GM21526 (cell line): ENCODE measurements around the gene FAR2.
"Not testable (repeated sequence)": the region's sequence is repeated elsewhere in the genome, so short reads cannot be mapped to it uniquely, and the experiment has no call there.

Source experiments
- ATAC-seq: cut with Tn5 transposase; IDR thresholded peaks from one replicate; pipeline ENCODE4 v1.9.1; 2021; ENCODE audit warnings: moderate library complexity; ENCODE audit not compliant: unreplicated experiment, low FRiP score

FAR2 gene

DNA sequence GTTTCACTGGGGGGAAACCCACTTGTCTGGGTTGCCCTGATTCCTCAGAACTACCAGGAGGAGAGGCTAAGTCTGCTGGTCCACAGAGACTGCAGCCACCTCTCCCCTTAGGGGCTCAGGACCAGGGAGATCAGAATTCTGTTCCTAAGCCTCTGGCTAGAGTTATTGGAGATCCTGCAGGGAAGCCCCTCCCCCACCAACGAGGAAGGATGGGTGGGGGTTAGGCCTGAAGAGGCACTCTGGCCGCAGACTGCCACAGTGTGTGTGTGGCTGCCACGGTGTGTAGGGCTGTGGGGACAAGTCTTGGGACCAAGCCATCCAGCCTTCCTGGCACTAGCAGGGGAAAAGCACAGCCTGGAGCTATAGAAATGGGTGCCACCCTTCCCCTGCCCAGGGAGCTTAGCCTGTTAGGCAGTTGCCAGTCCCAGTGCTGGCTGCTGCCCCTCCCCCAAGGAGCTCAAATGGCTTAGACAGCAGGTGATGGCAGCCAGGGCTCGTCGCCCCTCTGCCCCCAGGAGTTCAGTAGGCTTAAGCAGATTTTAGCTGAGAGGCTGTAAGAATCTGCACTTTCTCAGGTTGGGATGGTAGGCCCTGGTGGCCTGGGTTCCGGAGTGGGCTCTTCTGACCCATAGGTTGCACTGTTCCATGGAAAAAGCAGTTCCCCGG is 124.2 kb downstream of the FAR2 start:
- ATAC-seq: no peak

DNA sequence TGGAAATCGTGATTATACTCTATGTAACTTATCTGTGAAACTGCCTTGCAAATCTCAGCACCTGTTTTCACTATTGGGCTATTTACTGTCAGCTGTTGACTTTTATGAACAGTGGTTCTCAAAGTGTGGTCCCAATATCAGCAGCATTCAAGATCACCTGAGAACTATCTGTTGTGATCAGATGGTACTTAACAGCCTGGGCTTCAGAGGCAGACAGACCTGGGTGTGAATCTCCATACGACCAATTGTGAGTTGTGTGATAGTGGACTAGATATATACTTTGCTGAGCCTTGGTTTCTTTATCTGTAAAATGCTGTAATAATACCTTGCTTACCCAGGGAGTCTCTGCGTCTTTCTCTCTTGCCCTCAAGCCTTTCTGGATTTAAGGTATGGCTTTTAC is 126.8 kb downstream of the FAR2 start:
- no peak for ATAC-seq

DNA sequence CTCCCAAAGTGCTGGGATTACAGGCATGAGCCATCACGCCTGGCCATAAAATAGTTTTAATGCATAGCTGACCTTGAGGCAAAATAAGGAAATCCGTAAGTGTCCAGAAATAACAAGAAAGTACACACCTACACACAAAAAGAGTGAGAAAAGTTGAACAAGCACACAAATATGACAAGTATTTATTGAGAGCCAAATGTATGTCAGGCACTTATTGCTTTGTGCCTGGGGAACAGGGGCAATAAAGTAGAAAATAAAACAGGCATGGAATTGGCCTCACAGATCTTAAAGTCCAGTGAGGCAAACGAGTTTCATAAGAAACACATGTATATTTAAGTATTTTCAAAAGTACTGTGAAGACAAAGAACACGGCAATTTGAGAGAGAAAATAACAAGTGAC is 128.2 kb downstream of the FAR2 start:
- no peak for ATAC-seq

DNA sequence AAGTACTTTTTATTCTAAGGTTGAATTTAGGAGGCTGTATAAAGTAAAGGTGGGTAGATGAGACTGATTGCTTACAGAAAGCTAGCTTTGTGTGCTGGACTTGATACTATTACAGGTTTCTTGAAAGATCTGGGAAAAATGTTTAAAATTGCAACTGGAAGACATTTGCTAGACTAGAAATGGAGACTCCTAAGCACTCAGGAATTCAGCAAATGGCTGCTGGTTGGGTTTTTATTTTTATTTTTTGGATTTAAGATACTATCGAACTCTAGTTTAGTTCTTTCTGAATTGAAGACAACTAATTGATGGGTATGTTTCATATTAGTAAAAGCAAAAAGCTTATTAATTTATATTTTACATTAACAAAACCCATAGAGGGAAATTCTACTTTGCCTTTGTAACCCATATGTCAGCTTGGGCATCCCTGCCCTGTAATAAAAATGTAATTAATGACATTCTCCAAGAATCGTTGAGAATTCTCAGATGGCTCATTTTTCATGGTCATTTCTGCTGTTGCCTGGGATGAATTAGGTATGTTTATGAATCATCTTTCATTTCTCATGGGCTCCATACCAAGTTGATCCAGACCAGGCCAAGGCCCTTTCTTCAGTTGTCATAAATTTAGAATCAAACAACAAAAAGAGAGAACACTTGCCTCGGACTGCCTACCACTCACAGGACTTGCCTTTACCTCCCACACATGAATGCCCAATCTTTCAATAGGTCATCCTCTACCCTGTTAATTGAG is 129.8 kb downstream of the FAR2 start:
- ATAC-seq: no peak

DNA sequence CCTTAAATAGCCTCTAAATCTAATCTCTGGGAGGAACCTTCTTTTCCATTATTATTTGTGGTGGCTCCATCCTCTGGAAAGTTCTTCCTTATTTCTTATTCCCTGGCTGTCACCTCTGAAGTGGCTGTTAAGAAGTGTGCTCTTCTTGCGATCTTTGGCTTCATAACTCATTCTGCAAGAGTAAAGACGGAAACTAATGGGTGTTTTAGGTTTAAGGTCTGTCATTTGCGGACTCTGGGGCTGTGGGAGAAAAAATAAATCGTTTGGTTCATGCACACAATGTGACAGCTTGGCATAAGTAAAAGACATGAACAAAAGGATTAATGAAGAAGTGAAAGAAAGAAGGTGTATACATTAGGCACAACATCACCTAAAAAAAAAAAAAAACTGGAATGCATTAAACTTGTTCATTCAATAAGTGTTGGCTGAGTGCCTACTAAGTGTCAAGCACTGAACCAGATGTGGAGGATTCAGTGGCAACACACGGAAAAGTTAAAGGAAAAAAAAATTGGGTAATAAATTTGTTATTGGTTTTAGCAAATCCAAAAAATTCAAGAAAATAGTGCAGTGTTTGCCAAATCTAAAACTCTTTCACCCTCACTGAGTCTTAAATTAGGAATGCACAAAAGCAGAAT is 132.4 kb downstream of the FAR2 start:
- no peak for ATAC-seq

DNA sequence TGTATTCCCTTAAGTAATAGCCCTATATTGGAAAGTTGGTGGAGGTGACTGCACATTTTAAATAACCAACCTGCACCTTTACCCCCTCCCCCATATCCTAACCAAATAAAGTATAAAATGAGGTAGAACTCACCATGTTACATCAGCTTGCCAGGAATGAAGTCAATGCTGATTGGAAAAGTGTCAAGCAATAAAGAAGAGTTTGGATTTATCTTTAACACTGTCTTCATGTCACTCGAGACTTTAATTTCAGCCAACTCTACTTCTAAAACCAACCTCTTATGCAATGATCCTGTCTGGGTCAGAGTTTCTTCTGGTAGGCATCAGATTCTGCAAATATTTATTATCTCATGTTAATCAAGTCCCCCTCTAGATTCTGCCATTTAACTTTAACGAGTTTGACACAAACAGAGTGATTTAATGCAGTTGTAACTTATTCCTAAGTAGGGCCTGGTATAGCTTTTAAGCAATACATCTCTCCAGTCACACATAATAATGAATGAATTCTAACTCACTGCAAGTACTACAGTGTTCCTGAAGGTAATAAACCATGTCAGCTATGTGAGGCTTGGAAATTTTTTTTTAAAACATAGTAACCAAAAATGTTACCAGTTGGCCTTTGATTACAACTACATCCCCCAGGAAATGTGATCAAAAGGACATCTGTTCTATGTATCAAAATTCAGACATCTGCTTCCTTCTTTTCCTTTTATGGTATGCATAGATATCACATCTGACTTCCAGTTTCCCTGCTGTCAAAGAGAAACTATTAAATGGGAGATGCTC is 133.1 kb downstream of the FAR2 start:
- no peak for ATAC-seq

DNA sequence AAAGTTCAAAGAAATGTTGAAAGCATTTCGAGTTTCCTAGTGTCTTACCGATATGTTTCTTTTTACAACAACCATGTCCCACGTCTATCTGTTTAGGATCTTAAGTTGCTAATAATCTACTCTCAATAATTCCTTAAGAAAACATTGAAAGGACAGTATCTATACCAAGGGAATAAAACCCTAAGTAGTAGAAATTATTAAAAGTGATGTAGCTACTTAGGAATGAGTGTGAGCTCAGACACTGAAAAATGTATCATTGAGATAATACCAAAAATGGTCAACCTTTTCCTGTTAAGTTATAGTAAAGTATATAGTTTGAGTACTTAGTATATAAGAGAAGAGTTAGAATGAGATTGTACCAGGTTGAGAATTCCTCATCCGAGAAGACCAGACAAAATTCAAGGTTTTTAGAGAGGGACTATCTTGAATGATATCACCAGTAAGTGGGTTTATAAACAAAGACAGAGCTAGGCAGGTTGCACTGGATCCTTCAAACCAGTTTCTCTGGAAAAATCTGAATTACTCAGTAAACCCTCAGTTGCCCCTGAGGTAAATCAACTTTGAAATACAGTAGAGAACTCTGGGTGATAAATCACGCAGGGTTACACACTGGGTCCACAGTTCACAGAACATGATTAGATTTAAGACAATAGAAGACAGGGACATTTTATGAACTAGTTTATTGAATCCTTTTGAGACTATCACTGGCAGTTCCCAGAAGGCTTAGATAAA is 135.1 kb downstream of the FAR2 start:
- no peak for ATAC-seq

DNA sequence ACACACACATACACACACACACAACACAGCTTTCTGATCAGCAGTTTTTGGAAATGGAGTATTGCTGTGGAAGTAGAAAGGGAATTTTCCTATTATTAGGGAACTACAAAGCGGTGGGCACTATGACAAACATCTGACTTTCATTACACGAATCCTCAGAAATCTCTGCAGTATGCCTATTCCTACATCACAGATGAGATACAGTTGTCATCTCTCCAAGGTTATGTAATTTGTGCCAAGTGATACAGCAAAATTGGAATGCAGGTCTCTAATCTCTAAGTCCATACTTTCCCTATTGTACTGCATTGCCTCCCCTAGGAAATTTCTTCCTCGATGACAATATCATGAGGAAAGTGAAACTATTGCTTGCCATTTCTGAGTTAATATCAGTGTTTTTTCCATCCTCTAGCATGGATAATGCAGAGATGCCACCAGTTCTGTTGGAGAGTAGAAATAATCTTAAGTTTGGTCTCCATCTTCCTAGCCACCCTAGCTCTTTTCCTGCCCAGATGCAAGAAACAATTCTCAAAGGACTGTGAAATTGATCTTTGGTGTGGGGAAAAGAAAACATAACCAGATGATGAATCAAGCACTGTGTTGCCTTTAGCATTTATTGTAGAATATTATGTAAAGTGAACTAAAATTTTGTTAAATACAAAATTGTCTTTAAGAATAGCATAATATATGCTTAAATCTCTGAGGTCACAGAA is 137.2 kb downstream of the FAR2 start:
- no peak for ATAC-seq

DNA sequence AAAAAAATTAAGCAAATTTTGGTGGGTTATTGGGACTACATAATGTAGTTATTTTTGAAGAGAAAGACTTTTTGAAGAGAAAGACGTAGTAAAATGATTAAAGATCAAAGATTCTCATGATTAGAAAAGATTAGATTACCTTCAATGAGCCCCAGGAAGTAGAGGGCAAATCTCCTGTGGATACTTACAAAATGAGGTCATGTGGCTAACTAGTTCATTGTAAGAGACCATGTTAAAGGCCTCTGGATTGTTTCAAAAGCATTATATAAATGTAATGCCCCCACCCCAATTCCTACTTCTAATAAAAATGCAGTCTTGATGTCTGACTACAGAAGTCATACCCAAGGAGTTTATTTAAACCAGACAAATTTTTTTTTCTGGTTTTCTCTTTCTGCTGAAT is 138.5 kb downstream of the FAR2 start:
- ATAC-seq: no peak

DNA sequence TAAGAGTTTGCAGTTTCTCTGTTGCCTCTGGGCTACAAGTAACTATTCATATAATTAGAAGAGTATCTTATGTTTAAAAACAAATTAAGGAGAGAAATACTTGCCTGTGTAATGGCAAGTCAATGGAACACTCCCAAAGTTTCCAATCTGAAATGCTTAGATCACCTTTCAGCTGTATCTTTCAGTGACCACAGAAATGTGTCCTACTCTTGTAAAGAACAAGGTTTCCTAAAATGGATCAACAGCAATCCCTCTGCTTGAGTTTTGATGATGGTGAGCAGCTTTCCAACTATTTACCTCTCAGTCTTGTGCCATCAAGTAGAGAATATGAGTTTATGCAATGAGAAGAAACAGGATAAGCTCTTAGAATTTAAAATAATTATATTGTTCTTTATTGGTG is 139.0 kb downstream of the FAR2 start:
- no peak for ATAC-seq

DNA sequence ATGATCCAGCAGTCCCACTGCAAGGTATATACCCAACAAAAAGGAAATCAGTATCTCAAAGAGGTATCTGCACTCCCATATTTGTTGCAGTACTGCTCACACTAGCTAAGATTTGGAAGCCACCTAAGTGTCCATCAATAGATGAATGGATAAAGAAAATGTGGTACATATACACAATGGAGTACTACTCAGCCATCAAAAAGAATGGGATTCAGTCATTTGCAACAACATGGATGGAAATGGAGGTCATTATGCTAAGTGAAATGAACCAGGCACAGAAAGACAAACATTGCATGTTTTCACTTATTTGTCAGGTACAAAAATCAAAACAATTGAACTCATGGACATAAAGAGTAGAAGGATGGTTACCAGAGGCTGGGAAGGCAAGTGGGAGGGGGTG is 141.4 kb downstream of the FAR2 start:
- ATAC-seq: not testable (repeated sequence)

DNA sequence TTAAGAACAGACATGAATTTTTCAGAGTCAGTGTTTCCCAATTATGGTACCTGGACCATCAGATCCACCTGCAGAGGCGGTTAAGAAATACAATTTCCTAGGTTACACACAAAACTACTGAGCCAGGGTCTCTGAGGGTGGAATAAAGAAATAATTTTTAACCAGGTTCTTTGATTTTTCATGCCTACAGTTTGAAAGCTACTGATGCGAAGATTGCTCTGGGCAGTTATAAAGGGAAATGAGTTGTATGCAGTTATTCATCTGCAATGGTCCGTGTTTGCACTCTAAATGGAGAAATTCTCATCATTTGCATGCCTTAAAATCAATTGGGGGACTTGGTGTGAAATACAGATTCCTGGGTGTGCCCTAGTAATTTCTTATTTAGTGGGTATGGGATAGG is 142.1 kb downstream of the FAR2 start:
- ATAC-seq: no peak

DNA sequence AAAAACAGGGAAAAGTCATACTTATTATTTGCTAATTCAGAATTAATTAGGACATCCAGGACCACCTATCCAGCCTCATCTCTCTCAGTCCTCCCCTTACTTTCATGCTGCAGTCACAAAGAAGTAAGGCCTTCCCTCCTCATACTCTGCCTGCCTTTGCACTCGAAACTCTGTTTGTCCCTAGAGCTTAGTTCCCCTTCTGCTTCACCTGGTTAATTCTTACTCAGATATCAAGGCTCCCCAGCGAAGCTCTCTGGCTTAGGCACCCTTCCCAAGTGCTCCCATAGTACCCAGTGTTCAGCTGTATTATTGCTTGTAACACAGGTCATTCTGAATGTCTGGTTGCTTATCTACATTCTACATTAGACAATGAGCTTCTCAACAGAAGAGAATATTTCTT is 150.6 kb downstream of the FAR2 start:
- no peak for ATAC-seq

DNA sequence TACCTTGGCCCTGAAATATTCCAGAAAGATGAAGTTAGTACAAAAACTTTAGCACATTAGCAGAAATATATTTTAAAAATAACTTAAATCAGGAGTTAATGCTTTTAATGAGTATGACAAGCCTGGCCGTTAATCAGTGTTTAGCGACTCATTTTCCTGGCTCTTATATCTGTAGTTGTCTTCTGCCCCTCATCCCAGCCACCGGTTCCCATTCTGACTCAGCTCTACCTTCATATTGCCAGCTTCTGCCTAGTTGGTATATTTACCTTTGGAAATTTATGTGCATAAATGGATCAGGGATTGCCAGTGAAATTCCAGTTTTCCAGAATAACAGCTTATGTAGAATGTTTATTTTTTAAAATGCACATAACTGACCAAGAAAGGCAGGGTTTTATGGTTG is 152.0 kb downstream of the FAR2 start:
- no peak for ATAC-seq

DNA sequence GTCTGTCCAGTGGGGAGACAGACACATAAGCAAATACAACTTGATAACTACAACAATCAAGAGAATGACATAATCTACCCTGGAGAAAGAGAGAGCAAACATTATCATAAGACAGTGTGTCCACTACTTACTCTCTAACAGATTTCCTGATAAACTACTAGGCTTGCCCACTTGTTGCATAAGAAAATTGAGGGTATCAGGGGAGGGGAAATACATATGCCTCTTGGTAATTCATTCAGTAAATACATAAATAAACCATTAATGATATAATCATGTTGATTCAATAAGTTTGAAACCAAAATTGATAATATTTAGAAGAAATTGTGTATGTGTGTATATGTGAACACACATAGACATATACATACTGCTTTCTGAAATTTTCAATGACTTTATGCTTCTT is 155.3 kb downstream of the FAR2 start:
- ATAC-seq: no peak

DNA sequence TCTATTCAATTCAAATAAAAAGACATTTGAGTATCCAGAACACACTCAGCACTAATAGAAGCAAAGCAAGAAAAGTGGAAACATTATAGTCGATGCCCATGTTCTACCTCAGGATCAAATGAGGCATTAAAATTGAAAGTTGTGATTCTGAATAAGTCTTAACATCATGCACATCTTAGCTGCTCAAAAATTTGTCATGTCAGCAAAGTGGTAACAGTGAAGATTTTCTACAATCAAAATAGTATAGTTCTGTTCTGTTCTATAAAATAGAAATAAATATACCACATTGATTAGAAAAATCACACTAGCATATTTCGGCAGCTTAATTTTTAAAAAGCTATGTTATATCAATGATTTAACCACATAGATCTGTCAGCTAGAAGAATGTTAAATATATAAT is 157.2 kb downstream of the FAR2 start:
- no peak for ATAC-seq

DNA sequence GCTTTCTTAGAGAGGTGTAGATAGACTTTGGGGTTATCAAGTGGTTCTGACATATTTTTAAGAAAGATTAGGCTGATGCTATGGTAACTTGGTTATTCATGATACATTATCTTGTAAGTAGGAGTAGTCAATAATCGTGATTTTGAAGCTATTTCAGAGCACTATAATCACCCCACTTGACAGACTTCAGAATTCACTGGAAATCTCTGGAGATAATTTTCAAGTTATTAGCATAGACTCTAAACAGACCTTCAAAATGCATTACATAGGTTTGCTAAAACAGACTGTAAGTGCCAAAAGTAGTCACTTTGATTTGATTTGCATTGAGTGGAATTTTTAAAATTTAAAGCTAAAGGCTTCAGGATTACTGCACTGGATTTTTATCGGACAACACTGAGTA is 157.6 kb downstream of the FAR2 start:
- no peak for ATAC-seq

DNA sequence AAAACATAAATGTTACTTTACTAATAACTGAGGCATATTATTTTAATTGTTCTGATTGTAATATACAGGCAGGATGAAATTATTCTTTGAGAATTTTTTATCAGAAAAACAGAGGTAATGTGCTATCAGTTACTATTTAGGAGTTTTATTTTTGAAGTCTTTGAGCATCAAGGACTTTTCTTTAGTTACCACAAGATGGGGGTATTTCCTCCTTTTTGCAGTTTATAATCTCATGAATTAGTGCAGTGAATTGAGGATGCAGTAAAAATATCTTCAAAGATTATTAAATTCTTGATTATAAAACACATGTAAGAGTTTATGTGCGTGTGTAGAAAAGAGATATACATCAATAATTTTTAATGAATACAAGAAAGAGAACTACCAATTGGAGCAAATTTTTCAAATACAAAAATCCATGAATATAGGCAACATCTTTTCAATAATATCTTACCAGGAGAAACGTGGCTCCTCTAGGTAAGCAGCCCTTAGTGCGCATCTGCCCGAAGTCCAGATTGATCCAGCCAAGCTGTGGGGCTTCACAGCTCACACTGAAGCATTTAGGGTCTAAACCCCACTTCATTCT is 160.3 kb downstream of the FAR2 start:
- no peak for ATAC-seq

DNA sequence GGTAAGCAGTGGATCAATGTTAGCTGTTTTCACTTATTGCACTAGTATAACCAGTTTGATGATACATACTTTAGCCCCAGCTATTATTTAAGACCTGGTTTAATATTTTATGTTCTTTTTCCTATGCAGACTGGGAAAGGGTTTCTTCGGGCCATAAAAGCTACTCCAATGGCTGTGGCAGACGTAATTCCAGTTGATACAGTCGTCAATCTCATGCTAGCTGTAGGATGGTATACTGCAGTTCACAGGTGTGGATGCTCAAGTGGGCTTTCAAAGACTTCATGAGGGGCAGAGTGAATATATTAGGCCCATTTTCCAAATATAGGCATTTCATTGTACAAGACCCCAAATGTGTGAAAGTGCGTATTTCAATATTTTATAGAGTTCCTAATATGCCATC is 161.8 kb downstream of the FAR2 start:
- no peak for ATAC-seq

DNA sequence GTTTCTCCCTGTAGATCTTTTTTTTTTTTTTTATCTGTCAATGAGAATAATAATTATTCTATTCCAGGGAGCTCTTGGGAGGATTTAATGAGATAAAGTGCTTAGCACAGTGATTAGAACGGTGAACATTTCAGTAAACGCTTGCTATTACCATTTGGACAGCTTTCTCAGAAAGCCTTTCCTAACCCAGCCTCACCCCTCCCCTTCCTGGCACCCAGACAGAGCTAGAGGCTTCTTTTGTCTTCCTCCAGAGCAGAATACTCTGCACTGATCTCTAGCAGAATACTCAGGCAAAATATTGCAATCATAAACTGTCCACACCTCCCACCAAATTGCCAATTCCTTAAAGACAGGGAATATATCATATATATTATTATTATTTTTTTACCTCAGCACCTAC is 165.3 kb downstream of the FAR2 start:
- no peak for ATAC-seq
